ENCODE measurements around the gene TMEM123. TPM values are rescaled to one million over a fixed set of nuclear protein-coding genes. Genes with fewer than 3 reads are reported as not detected.

Gene TMEM123
- total and polyA plus RNA-seq, 2 of the 4 experiments (the other 2 are of a cell fraction) = 96.9 to 127 TPM

GRCh38 chr11:102456381-102456780 lies 3.8 kb upstream of the TMEM123 start:
- in situ Hi-C loops (cut with MboI; ENCODE audit: low sequenced_read_pairs) (no loop called here), intact Hi-C loops (cut with micrococcal nuclease) (no loop called here), dilution Hi-C loops (cut with HindIII; ENCODE audit: low sequenced_read_pairs, unreplicated experiment) (no loop called here)
- Histone ChIP-seq H2BK120ac (ENCODE audit: low read depth, low read length) (no peak overlapping the region; the same call in 1 of the 2 replicates), H3K27ac (ENCODE audit: insufficient read depth, low read length) (no peak overlapping the region), H4K8ac (ENCODE audit: low read depth in 2 of 2, low read length in 2 of 2) (no peak overlapping the region; a peak in 1 of 4 replicates), H2AK9ac (replicated peaks; ENCODE audit: low read depth, low read length, poor library complexity) (no peak overlapping the region), H3K4me1 (ENCODE audit: control insufficient read depth, insufficient read depth, low read length) (peaks cover 5% of the 10 kb centered on the region), H2AFZ (replicated peaks; ENCODE audit: low read length, poor library complexity) (no peak overlapping the region), H3K4me3 (ENCODE audit: insufficient read depth, low read depth, low read length) (no peak overlapping the region), H2AK5ac (ENCODE audit: low read depth, low read length) (no peak overlapping the region), H3K9me1 (ENCODE audit: insufficient read depth, low read length) (peaks cover 8% of the 10 kb centered on the region), H3K36me3 (ENCODE audit: control insufficient read depth, insufficient read depth, low read length) (no peaks in the 10 kb centered on the region), H4K5ac (ENCODE audit: low read depth, low read length) (no peak overlapping the region), H3K4ac (ENCODE audit: low read depth, low read length) (peak overlapping the region; percentile 33), H4K91ac (ENCODE audit: insufficient read depth, low read depth, low read length) (peak overlapping the region; percentile 10; the same call in 1 of the 2 replicates), H2BK20ac (ENCODE audit: low read depth, low read length) (peak overlapping the region; percentile 40; the same call in 1 of the 2 replicates), H3K14ac (replicated peaks; ENCODE audit: low read depth, low read length) (no peak overlapping the region), H3K23ac (ENCODE audit: low read depth, low read length) (no peak overlapping the region), H3K18ac (ENCODE audit: low read depth, low read length) (no peak overlapping the region), H3K56ac (ENCODE audit: extremely low read depth, insufficient read depth, low read length) (no peak overlapping the region), H3K9ac (ENCODE audit: low read depth, low read length) (no peak overlapping the region), H3K79me1 (ENCODE audit: low read depth in 1 of 2, low read length in 2 of 2) (peaks cover 9 to 18% of the 10 kb centered on the region in 2 experiments; a peak in 2 of 4 replicates), H4K20me1 (ENCODE audit: insufficient read depth, low read length) (no peaks in the 10 kb centered on the region), H3K27me3 (ENCODE audit: control insufficient read depth, insufficient read depth, low read length) (no peaks in the 10 kb centered on the region), H2BK15ac (ENCODE audit: low read depth, low read length) (no peak overlapping the region), H3K4me2 (ENCODE audit: low read depth, low read length) (no peak overlapping the region), H3K9me3 (ENCODE audit: control insufficient read depth, insufficient read depth, low read length) (no peaks in the 10 kb centered on the region), H2BK5ac (ENCODE audit: low read depth, low read length, poor library complexity, severe bottlenecking) (no peak overlapping the region)
- BruUV-seq (replicated peaks) = no TSS peak
- TF ChIP-seq MAFK (IDR thresholded peaks at IDR 0.05; ENCODE audit: low read depth, low read length) = no peak
- peak; percentile 58 for TF ChIP-seq CEBPB (IDR thresholded peaks at IDR 0.05; ENCODE audit: low read depth, low read length)
- peak; percentile 39 for DNase-seq
- ATAC-seq (ENCODE audit: low read depth) = no peak
- POLR2A ChIA-PET (ENCODE audit: unreplicated experiment) = no interaction called here
- CTCF ChIA-PET = interaction anchor here (0.6 kb wide), 1 partner anchor 1385 kb away, joined by 3 read pairs; no protein-coding TSS in a partner anchor
- WGBS, 2 experiments (ENCODE audit: extremely low coverage in 2 of 2, insufficient read length in 1 of 2) = 100% methylated on average over 1 of the region's 2 CpGs; no CpG with 5 or more reads in 1 of the 2 experiments
